HEK293 (cell line): ENCODE data around the gene NUDCD2.

Source experiments
- CTCF ChIA-PET: fragments of 350-600 bp; formaldehyde crosslinking; extraction: SDS; loops from one replicate; lab custom pipeline; 2021; ENCODE audit warnings: antibody characterized with exemption; lab: Yijun Ruan, JAX
- POLR2A ChIA-PET: fragments of 300-600 bp; formaldehyde crosslinking; extraction: SDS; loops from one replicate; lab custom pipeline; 2020; ENCODE audit warnings: antibody characterized with exemption, inconsistent platforms; lab: Yijun Ruan, JAX
- H3K27ac ChIP-seq: fragments of 200-500 bp; sonication (Bioruptor generic); 2 replicates; pipeline ENCODE4 v1.5.1; 2014; ENCODE audit warnings: low read depth, low read length, control low read depth, inconsistent platforms; ENCODE audit errors: extremely low read depth
- H3K36me3 ChIP-seq, 2 experiments: fragments of 200-500 bp in 1 of 2; sonication (Bioruptor generic) in 1 of 2; 1 replicate in 1 of 2; 2 replicates in 1 of 2; pipeline ENCODE4 v1.5.1; 2014 to 2017; ENCODE audit warnings: inconsistent platforms in 2 of 2, low read length in 2 of 2; ENCODE audit not compliant: control insufficient read depth in 2 of 2, insufficient read depth in 1 of 2
- H3K4me1 ChIP-seq: fragments of 200-500 bp; sonication (Bioruptor generic); 2 replicates; pipeline ENCODE4 v1.5.1; 2014; ENCODE audit warnings: mild to moderate bottlenecking, low read length, inconsistent platforms; ENCODE audit not compliant: control insufficient read depth, insufficient read depth
- H3K4me3 ChIP-seq: 2 replicates; pipeline ENCODE4 v1.5.1; 2011; ENCODE audit warnings: low read depth, mild to moderate bottlenecking, control low read depth, low read length, moderate library complexity
- H3K9me3 ChIP-seq: fragments of 200-500 bp; sonication (Bioruptor generic); 2 replicates; pipeline ENCODE4 v1.5.1; 2014; ENCODE audit warnings: low read depth, low read length, inconsistent platforms; ENCODE audit not compliant: control insufficient read depth, insufficient read depth
- KLF1 ChIP-seq: fragments of 450-650 bp; formaldehyde crosslinking; IDR thresholded peaks from 2 replicates; pipeline ENCODE4 v1.5.1; 2016; ENCODE audit warnings: missing biosample characterization, missing genetic modification characterization
- KLF17 ChIP-seq: fragments of 450-650 bp; formaldehyde crosslinking; IDR thresholded peaks from 2 replicates; pipeline ENCODE4 v1.5.1; 2016; ENCODE audit warnings: missing biosample characterization, missing genetic modification characterization
- KLF7 ChIP-seq: fragments of 450-650 bp; formaldehyde crosslinking; IDR thresholded peaks from 2 replicates; pipeline ENCODE4 v1.5.1; 2016; ENCODE audit warnings: missing biosample characterization, missing genetic modification characterization, borderline replicate concordance
- KLF8 ChIP-seq: fragments of 450-650 bp; formaldehyde crosslinking; IDR thresholded peaks from 2 replicates; pipeline ENCODE4 v1.5.1; 2016; ENCODE audit warnings: missing biosample characterization, missing genetic modification characterization
- MZF1 ChIP-seq: fragments of 450-650 bp; formaldehyde crosslinking; IDR thresholded peaks from 2 replicates; pipeline ENCODE4 v1.5.1; 2017; ENCODE audit warnings: missing biosample characterization, missing genetic modification characterization, borderline replicate concordance
- PRDM1 ChIP-seq: fragments of 450-650 bp; formaldehyde crosslinking; IDR thresholded peaks from 2 replicates; pipeline ENCODE4; 2016; ENCODE audit warnings: missing biosample characterization, missing genetic modification characterization
- PRDM10 ChIP-seq: fragments of 450-650 bp; formaldehyde crosslinking; IDR thresholded peaks from 2 replicates; pipeline ENCODE4 v1.5.1; 2016; ENCODE audit warnings: missing biosample characterization, missing genetic modification characterization
- PRDM4 ChIP-seq: fragments of 450-650 bp; formaldehyde crosslinking; IDR thresholded peaks from 2 replicates; pipeline ENCODE4 v1.5.1; 2017; ENCODE audit warnings: missing biosample characterization, missing genetic modification characterization
- SP2 ChIP-seq: fragments of 450-650 bp; formaldehyde crosslinking; IDR thresholded peaks from 2 replicates; pipeline ENCODE4 v1.5.1; 2016; ENCODE audit warnings: missing biosample characterization, missing genetic modification characterization
- SP3 ChIP-seq: fragments of 450-650 bp; formaldehyde crosslinking; IDR thresholded peaks from 2 replicates; pipeline ENCODE4 v1.5.1; 2016; ENCODE audit warnings: missing biosample characterization, missing genetic modification characterization
- WT1 ChIP-seq: fragments of 450-650 bp; formaldehyde crosslinking; IDR thresholded peaks from 2 replicates; pipeline ENCODE4 v1.5.1; 2016; ENCODE audit warnings: missing biosample characterization, missing genetic modification characterization
- ZBTB20 ChIP-seq: fragments of 450-650 bp; formaldehyde crosslinking; IDR thresholded peaks from 2 replicates; pipeline ENCODE4 v1.5.1; 2016; ENCODE audit warnings: missing biosample characterization, missing genetic modification characterization
- ZBTB48 ChIP-seq: fragments of 450-650 bp; formaldehyde crosslinking; IDR thresholded peaks from 2 replicates; pipeline ENCODE4 v1.5.1; 2016; ENCODE audit warnings: missing biosample characterization, missing genetic modification characterization
- ZBTB8A ChIP-seq: fragments of 450-650 bp; formaldehyde crosslinking; IDR thresholded peaks from 2 replicates; pipeline ENCODE4 v1.5.1; 2016; ENCODE audit warnings: missing biosample characterization, missing genetic modification characterization
- ZNF23 ChIP-seq: fragments of 450-650 bp; formaldehyde crosslinking; IDR thresholded peaks from 2 replicates; pipeline ENCODE4 v1.5.1; 2016; ENCODE audit warnings: missing biosample characterization, missing genetic modification characterization, borderline replicate concordance
- ZNF433 ChIP-seq: fragments of 450-650 bp; formaldehyde crosslinking; IDR thresholded peaks from 2 replicates; pipeline ENCODE4 v1.5.1; 2016; ENCODE audit warnings: missing biosample characterization, missing genetic modification characterization, low read depth
- ZNF449 ChIP-seq: fragments of 450-650 bp; formaldehyde crosslinking; IDR thresholded peaks from 2 replicates; pipeline ENCODE4 v1.5.1; 2017; ENCODE audit warnings: missing biosample characterization, mild to moderate bottlenecking, missing genetic modification characterization, moderate library complexity
- ZNF513 ChIP-seq: fragments of 450-650 bp; IDR thresholded peaks from 2 replicates; pipeline ENCODE4 v1.5.1; 2018; ENCODE audit warnings: missing biosample characterization, missing genetic modification characterization
- ZNF580 ChIP-seq: fragments of 450-650 bp; formaldehyde crosslinking; IDR thresholded peaks from 2 replicates; pipeline ENCODE4 v1.5.1; 2016; ENCODE audit warnings: missing biosample characterization, missing genetic modification characterization
- ZNF621 ChIP-seq: fragments of 450-650 bp; formaldehyde crosslinking; IDR thresholded peaks from 2 replicates; pipeline ENCODE4 v1.5.1; 2017; ENCODE audit warnings: missing biosample characterization, missing genetic modification characterization
- ZNF660 ChIP-seq: fragments of 450-650 bp; IDR thresholded peaks from 2 replicates; pipeline ENCODE4 v1.5.1; 2018; ENCODE audit warnings: missing biosample characterization, mild to moderate bottlenecking, missing genetic modification characterization
- ZNF76 ChIP-seq: fragments of 450-650 bp; formaldehyde crosslinking; IDR thresholded peaks from 2 replicates; pipeline ENCODE4; 2016; ENCODE audit warnings: low read depth, missing biosample characterization, missing genetic modification characterization, borderline replicate concordance
- ZNF785 ChIP-seq: fragments of 450-650 bp; formaldehyde crosslinking; IDR thresholded peaks from 2 replicates; pipeline ENCODE4 v1.5.1; 2016; ENCODE audit warnings: missing biosample characterization, missing genetic modification characterization

The NUDCD2 gene

GRCh38 chr5:163460562-163461171 lies 765 bp upstream of the NUDCD2 start, which contains the start of gene HMMR:
TSS of gene HMMR (plus strand) at chr5:163460632. CDS start at chr5:163460693, 61 bp downstream.
- peak within 1 kb of the TSS; percentile 99 for H3K27ac ChIP-seq
- H3K4me1 ChIP-seq, result peaks cover 10% of the 10 kb centered on the region
- peak within 1 kb of the TSS; percentile 84 for H3K4me3 ChIP-seq
- peaks cover 25 to 30% of the 10 kb centered on the region in 2 experiments for H3K36me3 ChIP-seq
- H3K9me3 ChIP-seq, result no peaks in the 10 kb centered on the region
- CTCF ChIA-PET, result interaction anchor here (0.5 to 1.2 kb wide), 5 partner anchors 10 to 111 kb away, joined by 3 to 7 read pairs (median 4); partner anchors contain the start of gene MAT2B
- TF ChIP-seq ZNF76, result no peak
- TF ChIP-seq SP2 (tag by site-specific recombination), result peak; percentile 15; the same call in 1 of the 2 replicates
- TF ChIP-seq ZNF513 (tag by site-specific recombination), result no peak
- 0 out of 2 replicates have a peak, but pooled peaks have one; percentile 20 for TF ChIP-seq KLF1 (tag by site-specific recombination)
- TF ChIP-seq WT1 (tag by site-specific recombination), result peak; percentile 42
- TF ChIP-seq ZNF580 (tag by site-specific recombination), result 0 out of 2 replicates have a peak, but pooled peaks have one; percentile 15
- TF ChIP-seq ZNF660, result 0 out of 2 replicates have a peak, but pooled peaks have one; percentile 9
- TF ChIP-seq PRDM1, result 0 out of 2 replicates have a peak, but pooled peaks have one; percentile 8
- TF ChIP-seq ZNF23 (tag by site-specific recombination), result no peak
- TF ChIP-seq ZBTB48, result 0 out of 2 replicates have a peak, but pooled peaks have one; percentile 39
- TF ChIP-seq ZNF785 (tag by site-specific recombination), result no peak
- peak; percentile 53 for TF ChIP-seq KLF8 (tag by site-specific recombination)
- TF ChIP-seq ZBTB8A (tag by site-specific recombination), result peak; percentile 82
- 0 out of 2 replicates have a peak, but pooled peaks have one; percentile 51 for TF ChIP-seq ZNF449
- peak; percentile 35; the same call in 1 of the 2 replicates for TF ChIP-seq KLF17 (tag by site-specific recombination)
- no peak for TF ChIP-seq ZNF433 (tag by site-specific recombination)
- TF ChIP-seq KLF7 (tag by site-specific recombination), result peak; percentile 64; the same call in 1 of the 2 replicates
- TF ChIP-seq PRDM10, result 0 out of 2 replicates have a peak, but pooled peaks have one; percentile 8
- TF ChIP-seq ZBTB20 (tag by site-specific recombination), result peak; percentile 11; the same call in 1 of the 2 replicates
- TF ChIP-seq MZF1, result 0 out of 2 replicates have a peak, but pooled peaks have one; percentile 19
- TF ChIP-seq SP3 (tag by site-specific recombination), result peak; percentile 23
- no peak for TF ChIP-seq ZNF621 (tag by site-specific recombination)
- peak; percentile 91 for TF ChIP-seq PRDM4 (tag by site-specific recombination)
- POLR2A ChIA-PET, result interaction anchor here (0.6 to 5.4 kb wide), 22 partner anchors 10 to 836 kb away, joined by 3 to 166 read pairs (median 4); partner anchors contain the start of genes CCNG1 and MAT2B
